HCT116 (cell line): Measurements from ENCODE around the gene EDN2. TPM values are rescaled to one million over a fixed set of nuclear protein-coding genes. Genes with fewer than 3 reads are reported as not detected.

Experiments used
- ATAC-seq: fragments of 200-7000 bp; cut with Tn5 transposase; 2 replicates; pipeline ENCODE4 v1.9.1; 2020; ENCODE audit warnings: mild to moderate bottlenecking, moderate library complexity
- BruUV-seq: library from RNA; stranded (reverse); fragments of 400-500 nt; replicated peaks from 2 replicates; lab custom pipeline; 2021; lab: Mats Ljungman, UMichigan
- CTCF ChIA-PET: fragments of 300-600 bp; sonication (Branson Sonifier 250); formaldehyde crosslinking; loops from one replicate; lab custom pipeline; 2021; ENCODE audit warnings: antibody characterized with exemption; lab: Charles Lee
- POLR2A ChIA-PET: fragments of 300-600, 350-600 bp; sonication (Branson Sonifier 250); formaldehyde crosslinking; loops from one replicate; lab custom pipeline; 2021; ENCODE audit warnings: antibody characterized with exemption; lab: Charles Lee
- RAD21 ChIA-PET, 2 experiments: fragments of 300-600 bp; sonication (Branson Sonifier 250); formaldehyde crosslinking; loops; one replicate each; lab custom pipeline; 2023; ENCODE audit warnings: low total read pairs in 2 of 2; ENCODE audit not compliant: uncharacterized antibody in 2 of 2, unreplicated experiment in 2 of 2, low non-redundant PET in 1 of 2; lab: Charles Lee
- DNase-seq: peaks from one replicate; pipeline ENCODE4 v3.0.0-alpha.2; 2010; ENCODE audit warnings: low read depth, low spot score
- H2AFZ ChIP-seq: fragments of 200-600 bp; shearing (Covaris generic), sonication (generic); 2 replicates; pipeline ENCODE4 v1.6.1; 2017; ENCODE audit warnings: low read depth, mixed run types, mixed read lengths, antibody characterized with exemption, low read length; ENCODE audit not compliant: poor library complexity, severe bottlenecking
- H3K27ac ChIP-seq: 2 replicates; pipeline ENCODE4 v1.5.1; 2012; ENCODE audit warnings: low read depth, low read length
- H3K27me3 ChIP-seq: fragments of 200-600 bp; sonication (generic); 2 replicates; pipeline ENCODE4 v1.6.1; 2016; ENCODE audit warnings: mixed run types, low read length, mixed read lengths; ENCODE audit not compliant: insufficient read depth
- H3K36me3 ChIP-seq, 2 experiments: fragments of 200-500 bp in 1 of 2; fragments of 200-600 bp in 1 of 2; sonication (Bioruptor generic) in 1 of 2; sonication (generic) in 1 of 2; 2 replicates each; pipeline versions ENCODE4 v1.5.1 to v1.6.1; 2014 to 2016; ENCODE audit warnings: low read length in 2 of 2, inconsistent platforms in 1 of 2, mixed read lengths in 1 of 2, mixed run types in 1 of 2; ENCODE audit not compliant: insufficient read depth in 2 of 2, control insufficient read depth in 1 of 2
- H3K4me1 ChIP-seq, 2 experiments: fragments of 200-600 bp in 1 of 2; sonication (generic) in 1 of 2; 2 replicates each; pipeline versions ENCODE4 v1.5.1 to v1.6.1; 2012 to 2017; ENCODE audit warnings: low read length in 2 of 2, inconsistent platforms in 1 of 2, mild to moderate bottlenecking in 1 of 2, mixed read lengths in 1 of 2, mixed run types in 1 of 2, moderate library complexity in 1 of 2; ENCODE audit not compliant: insufficient read depth in 2 of 2, control insufficient read depth in 1 of 2
- H3K4me2 ChIP-seq: fragments of 200-600 bp; sonication (generic); 2 replicates; pipeline ENCODE4 v1.6.1; 2017; ENCODE audit warnings: mixed run types, low read length, mixed read lengths
- H3K4me3 ChIP-seq, 2 experiments: fragments of 200-600 bp in 1 of 2; sonication (generic) in 1 of 2; replicated peaks in 1 of 2; 2 replicates each; pipeline ENCODE4 v1.5.1; 2011 to 2016; ENCODE audit warnings: low read length in 2 of 2, control low read depth in 1 of 2, low read depth in 1 of 2, mild to moderate bottlenecking in 1 of 2, mixed read lengths in 1 of 2, mixed run types in 1 of 2
- H3K79me2 ChIP-seq: fragments of 200-600 bp; sonication (generic); 2 replicates; pipeline ENCODE4 v1.6.1; 2017; ENCODE audit warnings: mild to moderate bottlenecking, mixed run types, low read length, moderate library complexity, mixed read lengths; ENCODE audit not compliant: insufficient read depth
- H3K9ac ChIP-seq: fragments of 200-600 bp; sonication (generic); 2 replicates; pipeline ENCODE4 v1.6.1; 2016; ENCODE audit warnings: low read length, mixed read lengths
- H3K9me2 ChIP-seq: fragments of 200-600 bp; sonication (generic), shearing (Covaris generic); 2 replicates; pipeline ENCODE4 v1.6.1; 2017; ENCODE audit warnings: mixed run types, mild to moderate bottlenecking, moderate library complexity; ENCODE audit not compliant: insufficient read depth
- H3K9me3 ChIP-seq, 2 experiments: fragments of 200-500 bp in 1 of 2; fragments of 200-600 bp in 1 of 2; sonication (Bioruptor generic) in 1 of 2; sonication (generic) in 1 of 2; 2 replicates each; pipeline ENCODE4 v1.6.1; 2014 to 2017; ENCODE audit warnings: low read length in 2 of 2, mixed read lengths in 2 of 2, inconsistent platforms in 1 of 2, low read depth in 1 of 2, mild to moderate bottlenecking in 1 of 2, mixed run types in 1 of 2, moderate library complexity in 1 of 2; ENCODE audit not compliant: control insufficient read depth in 1 of 2, insufficient read depth in 1 of 2
- H4K20me1 ChIP-seq: fragments of 200-600 bp; sonication (generic), shearing (Covaris generic); 2 replicates; pipeline ENCODE4 v1.6.1; 2017; ENCODE audit warnings: mixed run types, mild to moderate bottlenecking, moderate library complexity; ENCODE audit not compliant: insufficient read depth
- ATF3 ChIP-seq: IDR thresholded peaks from 2 replicates; pipeline ENCODE4 v1.6.1; 2012
- CEBPB ChIP-seq: IDR thresholded peaks from 2 replicates; pipeline ENCODE4 v1.6.1; 2012; ENCODE audit warnings: low read depth
- ELF1 ChIP-seq: IDR thresholded peaks from 2 replicates; pipeline ENCODE4 v1.6.1; 2012; ENCODE audit warnings: low read depth, borderline replicate concordance
- EZH2 ChIP-seq: fragments of 200-600 bp; sonication (generic); IDR thresholded peaks from 2 replicates; pipeline ENCODE4 v1.6.1; 2017; ENCODE audit warnings: antibody characterized with exemption, mixed run types
- EZH2phosphoT487 ChIP-seq: fragments of 200-600 bp; IDR thresholded peaks from 2 replicates; pipeline ENCODE4 v1.6.1; 2018; ENCODE audit warnings: antibody characterized with exemption, borderline replicate concordance
- FOSL1 ChIP-seq: IDR thresholded peaks from 2 replicates; pipeline ENCODE4 v1.6.1; 2012; ENCODE audit warnings: low read depth
- JUND ChIP-seq: IDR thresholded peaks from 2 replicates; pipeline ENCODE4 v1.6.1; 2012
- POLR2AphosphoS5 ChIP-seq: IDR thresholded peaks from 2 replicates; pipeline ENCODE4 v1.6.1; 2011; ENCODE audit warnings: mild to moderate bottlenecking, low read depth, low read length, moderate library complexity
- RAD21 ChIP-seq: IDR thresholded peaks from 2 replicates; pipeline ENCODE4 v1.6.1; 2012; ENCODE audit warnings: low read depth, mild to moderate bottlenecking
- REST ChIP-seq: IDR thresholded peaks from 2 replicates; pipeline ENCODE4 v1.6.1; 2012; ENCODE audit warnings: low read depth
- SIN3A ChIP-seq: IDR thresholded peaks from 2 replicates; pipeline ENCODE4 v1.6.1; 2012; ENCODE audit warnings: low read depth
- SP1 ChIP-seq: IDR thresholded peaks from 2 replicates; pipeline ENCODE4 v1.6.1; 2012; ENCODE audit warnings: low read depth
- SRF ChIP-seq: IDR thresholded peaks from 2 replicates; pipeline ENCODE4 v1.6.1; 2012; ENCODE audit warnings: low read depth
- TCF7L2 ChIP-seq: IDR thresholded peaks from 2 replicates; pipeline ENCODE4 v1.7.0; 2011; ENCODE audit warnings: borderline replicate concordance, inconsistent platforms; ENCODE audit not compliant: insufficient read depth, insufficient read length; ENCODE audit errors: extremely low read depth
- YY1 ChIP-seq: IDR thresholded peaks from 2 replicates; pipeline ENCODE4 v1.6.1; 2011; ENCODE audit warnings: low read length, low read depth, moderate library complexity, mild to moderate bottlenecking; ENCODE audit not compliant: insufficient replicate concordance; ENCODE audit errors: extremely low read depth
- ZBTB33 ChIP-seq: IDR thresholded peaks from 2 replicates; pipeline ENCODE4 v1.6.1; 2011; ENCODE audit warnings: mild to moderate bottlenecking, low read length, moderate library complexity; ENCODE audit not compliant: insufficient replicate concordance; ENCODE audit errors: extremely low read depth
- ZFX ChIP-seq: fragments of 450-650 bp; IDR thresholded peaks from 2 replicates; pipeline ENCODE4 v1.6.1; 2017
- ZNF274 ChIP-seq: fragments of 200-500 bp; sonication (Bioruptor generic); IDR thresholded peaks from 2 replicates; pipeline ENCODE4 v1.6.1; 2014; ENCODE audit warnings: mild to moderate bottlenecking, low read depth, low read length, inconsistent platforms
- intact Hi-C: fragments of 100-400 bp; cut with micrococcal nuclease; formaldehyde crosslinking; loops from 2 replicates; pipeline ENCODE4 v1.10.0; 2022
- total RNA-seq: library from RNA; stranded (reverse); gene quantifications from one replicate; pipeline ENCODE4 v1.2.1, GENCODE V29; 2021; ENCODE audit not compliant: unreplicated experiment

The EDN2 gene
- total RNA-seq, 1 experiment from 2014 or later = not detected

- Histone ChIP-seq H2AFZ (no peak overlapping the region), H3K27ac (no peak overlapping the region), H4K20me1 (no peaks in the 10 kb centered on the region)
- no peak for TF ChIP-seq FOSL1
- TF ChIP-seq ELF1 = no peak
- no peak for TF ChIP-seq ZBTB33
- no peak for TF ChIP-seq ZNF274
- no peak for TF ChIP-seq SRF
- no peak for TF ChIP-seq RAD21
- no peak for TF ChIP-seq EZH2
- no peak for TF ChIP-seq EZH2phosphoT487
- no peak for TF ChIP-seq SIN3A
- TF ChIP-seq ZFX = no peak
- TF ChIP-seq YY1 = no peak
- no peak for TF ChIP-seq TCF7L2
- no peak for TF ChIP-seq ATF3
- no peak for TF ChIP-seq JUND
- TF ChIP-seq REST = no peak
- no peak for TF ChIP-seq CEBPB
- no peak for TF ChIP-seq POLR2AphosphoS5
- TF ChIP-seq SP1 = no peak
- TF ChIP-seq, all 23 proteins: peak for 0
- no peaks in the 10 kb centered on the region for H3K27me3 ChIP-seq
- H3K79me2 ChIP-seq = no peaks in the 10 kb centered on the region
- no peaks in the 10 kb centered on the region for H3K36me3 ChIP-seq
- H3K9me2 ChIP-seq = no peaks in the 10 kb centered on the region
- DNase-seq (no peak), ATAC-seq (no peak)
- ChIA-PET POLR2A (no interaction called here), RAD21 (no interaction called here), CTCF (no interaction called here)
- H3K4me3 ChIP-seq = no peak overlapping the region
- BruUV-seq = no TSS peak
- no peak overlapping the region for H3K9ac ChIP-seq
- H3K4me2 ChIP-seq = no peak overlapping the region
- intact Hi-C loops = no loop called here
- H3K4me1 ChIP-seq = no peaks in the 10 kb centered on the region
- no peaks in the 10 kb centered on the region for H3K9me3 ChIP-seq
Measured at GRCh38 chr1:41456847-41457540, 27.5 kb downstream of the EDN2 start.
